Measurements from ENCODE around the gene DNAJB2. TPM values are rescaled to one million over a fixed set of nuclear protein-coding genes. Genes with fewer than 3 reads are reported as not detected.
"Not testable (repeated sequence)": the region's sequence is repeated elsewhere in the genome, so short reads cannot be mapped to it uniquely, and the experiment has no call there.

Gene DNAJB2
- total and polyA plus RNA-seq, 2 experiments from 2014 or later, result 60.6 to 182 TPM

DNA sequence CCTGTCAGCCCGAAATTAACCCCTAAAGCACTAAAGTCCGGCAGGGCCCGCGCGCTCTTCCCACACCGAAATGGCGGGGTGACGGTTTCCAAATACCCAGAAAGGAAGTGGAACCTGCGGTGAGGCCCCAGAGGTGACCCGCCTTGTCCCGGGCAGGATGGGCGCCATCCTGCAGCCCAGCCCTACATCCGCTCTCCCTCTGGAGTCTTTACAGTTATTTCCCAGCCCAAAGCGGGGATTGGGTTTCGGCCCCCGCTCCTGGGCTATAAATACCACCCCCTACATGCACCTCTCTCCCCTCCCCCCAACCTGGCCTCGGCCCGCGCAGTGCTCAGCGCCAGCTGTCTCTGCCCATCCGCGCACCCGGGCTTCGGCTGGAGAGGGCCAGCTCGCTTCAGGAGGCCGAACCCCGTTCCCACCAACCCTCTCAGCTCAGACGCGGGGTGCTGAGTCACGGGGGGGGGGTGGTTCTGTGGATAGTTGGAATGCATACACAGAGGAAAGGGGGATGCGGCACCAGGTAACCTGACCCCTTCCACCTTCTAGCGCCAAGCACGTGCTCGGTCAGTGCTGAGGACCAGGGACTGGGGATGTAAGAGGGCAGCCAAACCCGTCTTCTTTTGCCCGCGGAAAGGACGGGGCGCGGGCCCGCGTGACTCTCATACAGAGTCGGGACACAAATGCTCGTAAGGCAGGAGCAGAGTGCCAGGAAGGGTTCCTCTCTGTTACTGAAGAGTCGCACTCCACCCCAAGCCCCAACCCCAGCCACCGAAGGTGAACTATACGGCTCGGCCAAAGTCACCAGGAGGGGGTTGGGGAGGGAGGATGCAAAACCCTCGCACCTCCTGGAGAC is 26.0 kb upstream of the DNAJB2 start, which contains the start of gene TUBA4B:
TSS of gene TUBA4B (plus strand) at position 344 of the 853 bp plus-strand sequence. CDS start at position 509, 165 bp downstream.
- no peaks in the 10 kb centered on the region for H3K9me3 ChIP-seq (ENCODE audit: low read depth)
- H3K36me3 ChIP-seq, result no peaks in the 10 kb centered on the region
- peaks cover 69% of the 10 kb centered on the region for H3K27me3 ChIP-seq
- TF ChIP-seq, protein P1, sequence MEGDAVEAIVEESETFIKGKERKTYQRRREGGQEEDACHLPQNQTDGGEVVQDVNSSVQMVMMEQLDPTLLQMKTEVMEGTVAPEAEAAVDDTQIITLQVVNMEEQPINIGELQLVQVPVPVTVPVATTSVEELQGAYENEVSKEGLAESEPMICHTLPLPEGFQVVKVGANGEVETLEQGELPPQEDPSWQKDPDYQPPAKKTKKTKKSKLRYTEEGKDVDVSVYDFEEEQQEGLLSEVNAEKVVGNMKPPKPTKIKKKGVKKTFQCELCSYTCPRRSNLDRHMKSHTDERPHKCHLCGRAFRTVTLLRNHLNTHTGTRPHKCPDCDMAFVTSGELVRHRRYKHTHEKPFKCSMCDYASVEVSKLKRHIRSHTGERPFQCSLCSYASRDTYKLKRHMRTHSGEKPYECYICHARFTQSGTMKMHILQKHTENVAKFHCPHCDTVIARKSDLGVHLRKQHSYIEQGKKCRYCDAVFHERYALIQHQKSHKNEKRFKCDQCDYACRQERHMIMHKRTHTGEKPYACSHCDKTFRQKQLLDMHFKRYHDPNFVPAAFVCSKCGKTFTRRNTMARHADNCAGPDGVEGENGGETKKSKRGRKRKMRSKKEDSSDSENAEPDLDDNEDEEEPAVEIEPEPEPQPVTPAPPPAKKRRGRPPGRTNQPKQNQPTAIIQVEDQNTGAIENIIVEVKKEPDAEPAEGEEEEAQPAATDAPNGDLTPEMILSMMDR (IDR thresholded peaks at IDR 0.05; ENCODE audit: low read depth, low read length), result no peak
- H3K4me3 ChIP-seq, result peak within 1 kb of the TSS; percentile 33
- H3K27ac ChIP-seq, result no peak within 1 kb of the TSS
- H3K4me1 ChIP-seq (ENCODE audit: low read depth), result peaks cover 12% of the 10 kb centered on the region
- no peak for DNase-seq (ENCODE audit: low read depth in 1 of 2, low spot score in 1 of 2)

DNA sequence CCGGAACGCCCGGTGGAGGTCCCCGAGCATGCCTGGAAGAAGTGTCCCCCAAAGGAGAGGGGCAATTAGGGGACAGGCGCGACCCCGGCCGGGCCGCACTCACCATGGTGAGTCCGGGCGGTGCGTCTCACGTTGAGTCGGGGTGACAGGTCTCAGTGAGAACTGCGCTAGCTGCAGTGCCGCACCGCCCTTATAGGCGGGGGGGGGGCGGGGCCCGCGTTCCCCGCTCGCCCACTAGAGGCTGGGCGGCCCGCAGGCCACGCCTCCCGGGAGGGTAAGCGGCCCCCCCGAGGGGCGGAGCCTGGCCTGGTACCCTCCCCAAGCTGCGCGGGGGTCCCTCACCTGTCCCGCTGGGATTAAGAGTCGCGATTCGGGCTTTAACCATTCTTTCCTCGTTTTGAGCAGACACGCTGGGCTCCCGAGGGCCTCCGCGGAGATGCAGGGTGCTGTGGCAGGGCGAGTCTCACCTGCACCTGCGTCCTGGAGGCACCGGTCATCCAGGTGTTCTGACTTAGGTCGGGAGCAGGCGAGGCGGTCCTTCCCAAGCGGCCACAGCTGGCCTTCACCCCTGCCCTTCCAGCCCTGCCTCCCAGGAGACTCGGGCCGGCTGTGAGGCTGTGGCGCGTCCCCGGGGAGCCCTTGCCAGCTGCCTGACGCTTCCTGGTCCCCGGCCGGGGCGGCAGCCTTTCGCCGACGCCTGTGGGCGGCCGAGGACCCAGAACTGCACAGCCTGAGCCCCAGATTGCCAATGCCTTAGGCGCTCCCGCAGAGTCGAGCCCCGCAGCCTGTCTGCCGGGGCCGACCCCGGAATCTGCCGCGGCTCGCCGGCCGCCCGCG is 25.2 kb upstream of the DNAJB2 start, which contains the start of gene TUBA4A:
TSS of gene TUBA4A (minus strand) at position 166 of the 837 bp plus-strand sequence. CDS start at position 106, 60 bp downstream.
- peak; percentile 62 to 63 for DNase-seq (ENCODE audit: low read depth in 1 of 2, low spot score in 1 of 2)
- Histone ChIP-seq H3K27me3 (peaks cover 76% of the 10 kb centered on the region), H3K4me1 (ENCODE audit: low read depth) (peaks cover 12% of the 10 kb centered on the region), H3K4me3 (peak within 1 kb of the TSS; percentile 33), H3K27ac (no peak within 1 kb of the TSS), H3K36me3 (no peaks in the 10 kb centered on the region), H3K9me3 (ENCODE audit: low read depth) (no peaks in the 10 kb centered on the region)
- TF ChIP-seq, protein P1 (IDR thresholded peaks at IDR 0.05; ENCODE audit: low read depth, low read length), result no peak

DNA sequence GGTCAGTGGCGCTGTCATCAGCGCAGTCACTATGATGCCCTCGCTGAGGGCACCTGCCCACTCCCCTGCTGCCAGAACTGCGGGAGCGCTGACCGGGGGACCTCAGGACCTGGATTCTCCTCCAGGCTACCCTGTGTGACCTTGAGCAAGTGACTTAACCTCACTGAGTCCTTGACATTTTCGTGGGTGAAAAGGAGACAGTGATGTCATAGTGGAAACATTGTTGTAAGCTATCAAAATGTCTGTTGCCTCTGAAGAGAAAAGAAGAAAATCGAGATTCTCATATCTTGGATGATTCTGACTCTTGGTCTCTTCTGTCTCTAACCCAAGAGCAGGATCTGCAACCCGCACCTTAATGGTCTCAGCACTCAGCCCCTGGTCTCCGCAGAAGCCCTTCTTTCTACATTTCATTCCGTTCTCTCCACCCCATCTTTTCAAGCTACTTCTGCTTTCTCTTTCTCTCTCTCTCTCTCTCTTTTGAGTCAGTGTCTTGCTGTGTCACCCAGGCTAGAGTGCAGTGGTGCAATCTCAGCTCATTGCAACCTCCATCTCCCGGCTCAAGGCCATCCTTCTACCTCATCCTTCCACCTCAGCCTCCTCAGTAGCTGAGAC is 24.5 kb upstream of the DNAJB2 start:
- no peak overlapping the region for H3K27ac ChIP-seq
- H3K36me3 ChIP-seq, result no peaks in the 10 kb centered on the region
- H3K4me1 ChIP-seq (ENCODE audit: low read depth), result peaks cover 12% of the 10 kb centered on the region
- DNase-seq (ENCODE audit: low read depth in 1 of 2, low spot score in 1 of 2), result no peak
- TF ChIP-seq, protein P1 (IDR thresholded peaks at IDR 0.05; ENCODE audit: low read depth, low read length), result no peak
- peak overlapping the region; percentile 33 for H3K4me3 ChIP-seq
- peaks cover 82% of the 10 kb centered on the region for H3K27me3 ChIP-seq
- no peaks in the 10 kb centered on the region for H3K9me3 ChIP-seq (ENCODE audit: low read depth)

DNA sequence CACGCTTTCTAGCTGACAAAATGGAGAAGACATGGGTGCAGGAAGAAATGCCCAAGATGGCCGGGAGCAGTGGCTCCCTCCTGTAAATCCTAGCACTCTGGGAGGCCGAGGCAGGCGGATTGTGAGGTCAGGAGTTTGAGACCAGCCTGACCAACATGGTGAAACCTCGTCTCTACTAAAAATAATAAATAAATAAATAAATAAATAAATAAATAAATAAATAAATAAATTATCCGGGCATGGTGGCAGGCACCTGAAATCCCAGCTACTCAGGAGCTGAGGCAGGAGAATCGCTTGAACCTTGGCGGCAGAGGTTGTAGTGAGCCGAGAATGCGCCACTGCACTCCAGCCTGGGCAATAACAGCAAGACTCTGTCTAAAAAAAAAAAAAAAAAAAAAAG is 20.2 kb upstream of the DNAJB2 start:
- H3K4me1 ChIP-seq (ENCODE audit: low read depth); H3K4me3 ChIP-seq; H3K9me3 ChIP-seq (ENCODE audit: low read depth); H3K36me3 ChIP-seq; DNase-seq (ENCODE audit: low read depth in 1 of 2, low spot score in 1 of 2); H3K27ac ChIP-seq: not testable (repeated sequence)
- peaks cover 92% of the 10 kb centered on the region for H3K27me3 ChIP-seq

DNA sequence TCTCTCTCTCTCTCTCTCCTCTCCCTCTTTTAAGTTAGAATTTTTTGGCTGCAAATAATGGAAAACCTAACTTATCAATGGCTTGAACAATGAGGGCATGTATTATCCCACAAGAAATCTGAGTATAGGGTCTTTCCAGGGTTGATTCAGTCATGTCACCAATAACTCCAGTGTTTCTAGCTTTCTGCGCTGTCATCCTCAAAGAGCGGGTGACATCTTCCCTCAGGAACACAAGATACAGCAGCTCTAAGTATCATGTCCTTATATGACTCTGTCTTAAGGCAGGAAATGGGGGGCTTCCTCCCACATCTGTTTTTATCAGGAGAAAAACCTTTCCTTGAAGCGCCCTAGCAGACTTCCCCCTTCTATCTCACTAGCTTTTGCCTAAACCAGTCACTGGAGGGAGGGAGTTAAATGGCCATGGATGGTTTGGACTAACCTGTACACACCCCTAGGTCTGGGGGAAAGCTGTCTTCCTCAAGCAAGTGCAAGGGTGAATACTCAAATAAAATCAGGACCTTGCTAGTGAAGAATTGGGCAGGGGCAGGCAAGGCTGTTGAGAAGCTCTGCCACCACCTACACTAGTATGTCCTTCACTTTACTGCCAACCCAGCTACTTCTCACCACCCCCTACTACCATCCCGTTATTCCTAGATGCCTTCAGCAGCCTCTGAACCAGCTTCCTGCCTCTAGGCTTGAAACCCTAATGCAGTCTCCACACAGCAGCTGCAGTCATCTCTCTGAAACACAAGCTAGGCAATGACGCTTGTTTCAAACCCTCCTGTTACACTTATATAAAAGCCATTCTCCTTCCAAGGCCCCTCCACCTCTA is 17.9 kb upstream of the DNAJB2 start:
- Histone ChIP-seq H3K4me3 (no peak overlapping the region), H3K36me3 (no peaks in the 10 kb centered on the region), H3K4me1 (ENCODE audit: low read depth) (no peaks in the 10 kb centered on the region), H3K9me3 (ENCODE audit: low read depth) (no peaks in the 10 kb centered on the region), H3K27ac (no peak overlapping the region), H3K27me3 (peaks cover 71% of the 10 kb centered on the region)
- TF ChIP-seq, protein P1 (IDR thresholded peaks at IDR 0.05; ENCODE audit: low read depth, low read length), result no peak
- DNase-seq (ENCODE audit: low read depth in 1 of 2, low spot score in 1 of 2), result no peak
